ENCODE data around the gene GCSH. TPM values are rescaled to one million over a fixed set of nuclear protein-coding genes. Genes with fewer than 3 reads are reported as not detected.

The GCSH gene
- total RNA-seq, 1 experiment from 2014 or later = 117 TPM

- H4K20me1 ChIP-seq (ENCODE audit: insufficient read depth) = no peaks in the 10 kb centered on the region
- no TSS peak for BruUV-seq (replicated peaks)
- H2AFZ ChIP-seq (ENCODE audit: low read depth, low read length, poor library complexity, severe bottlenecking) = no peak overlapping the region
- no peaks in the 10 kb centered on the region for H3K4me1 ChIP-seq (ENCODE audit: control insufficient read depth in 1 of 2, insufficient read depth in 2 of 2, low read length in 2 of 2)
- no peak for ATAC-seq
- intact Hi-C loops (cut with micrococcal nuclease) = no loop called here
- TF ChIP-seq ZFX (IDR thresholded peaks at IDR 0.05) = no peak
- no peak for TF ChIP-seq POLR2AphosphoS5 (IDR thresholded peaks at IDR 0.05; ENCODE audit: low read depth, low read length)
- no peak for TF ChIP-seq ELF1 (IDR thresholded peaks at IDR 0.05; ENCODE audit: borderline replicate concordance, low read depth)
- no peak for TF ChIP-seq CBX3 (IDR thresholded peaks at IDR 0.05; ENCODE audit: low read depth)
- TF ChIP-seq FOSL1 (IDR thresholded peaks at IDR 0.05; ENCODE audit: low read depth) = no peak
- no peak for TF ChIP-seq ZBTB33 (IDR thresholded peaks at IDR 0.05; ENCODE audit: extremely low read depth, insufficient replicate concordance, low read length)
- no peak for TF ChIP-seq EGR1 (IDR thresholded peaks at IDR 0.05; ENCODE audit: low read depth)
- TF ChIP-seq RAD21 (IDR thresholded peaks at IDR 0.05; ENCODE audit: low read depth) = no peak
- no peak for TF ChIP-seq MAX (IDR thresholded peaks at IDR 0.05)
- no peak for TF ChIP-seq YY1 (IDR thresholded peaks at IDR 0.05; ENCODE audit: extremely low read depth, insufficient replicate concordance, low read depth, low read length)
- TF ChIP-seq EZH2 (IDR thresholded peaks at IDR 0.05) = no peak
- TF ChIP-seq EZH2phosphoT487 (IDR thresholded peaks at IDR 0.05; ENCODE audit: borderline replicate concordance) = no peak
- no peak for TF ChIP-seq SP1 (IDR thresholded peaks at IDR 0.05; ENCODE audit: low read depth)
- TF ChIP-seq TCF7L2 (IDR thresholded peaks at IDR 0.05; ENCODE audit: borderline replicate concordance, extremely low read depth, insufficient read depth, insufficient read length) = no peak
- no peak for TF ChIP-seq SRF (IDR thresholded peaks at IDR 0.05; ENCODE audit: low read depth)
- TF ChIP-seq ATF3 (IDR thresholded peaks at IDR 0.05) = no peak
- no peak for TF ChIP-seq POLR2A (IDR thresholded peaks at IDR 0.05; ENCODE audit: borderline replicate concordance, extremely low read depth, insufficient read depth, insufficient read length)
- H3K27ac ChIP-seq (ENCODE audit: low read depth, low read length) = no peak overlapping the region
- RAD21 ChIA-PET (ENCODE audit: low non-redundant PET in 1 of 2, low total read pairs in 2 of 2, uncharacterized antibody in 2 of 2, unreplicated experiment in 2 of 2) = no interaction called here
- no peak for DNase-seq (ENCODE audit: low read depth, low spot score)
- POLR2A ChIA-PET = no interaction called here
- CTCF ChIA-PET = no interaction called here
- no peaks in the 10 kb centered on the region for H3K27me3 ChIP-seq (ENCODE audit: insufficient read depth, low read length)
- H3K36me3 ChIP-seq (ENCODE audit: control insufficient read depth in 1 of 2, insufficient read depth in 2 of 2, low read length in 2 of 2) = no peaks in the 10 kb centered on the region
- H3K4me2 ChIP-seq (ENCODE audit: low read length) = no peak overlapping the region
- no peaks in the 10 kb centered on the region for H3K9me2 ChIP-seq (ENCODE audit: insufficient read depth)
- H3K79me2 ChIP-seq (ENCODE audit: insufficient read depth, low read length) = no peaks in the 10 kb centered on the region
- no peak overlapping the region for H3K9ac ChIP-seq (ENCODE audit: low read length)
- no peaks in the 10 kb centered on the region for H3K9me3 ChIP-seq (ENCODE audit: control insufficient read depth in 1 of 2, insufficient read depth in 1 of 2, low read depth in 1 of 2, low read length in 2 of 2)
- H3K4me3 ChIP-seq (replicated peaks in 1 of 2; ENCODE audit: low read depth in 1 of 2, low read length in 2 of 2) = no peak overlapping the region
Measured at GRCh38 chr16:81061871-81062608, 34.2 kb downstream of the GCSH start.

Data from HCT116 (cell line).